GM23338 (cell line): ENCODE measurements around the gene DCD.

Experiments used
- EZH2 ChIP-seq: fragments of 200-600 bp; sonication (generic); IDR thresholded peaks from one replicate; pipeline ENCODE4 v1.8.0; 2017; ENCODE audit warnings: antibody characterized with exemption, mild to moderate bottlenecking, low read depth; ENCODE audit not compliant: unreplicated experiment
- REST ChIP-seq: IDR thresholded peaks from one replicate; pipeline ENCODE4 v1.6.1; 2018; ENCODE audit warnings: antibody characterized with exemption; ENCODE audit not compliant: unreplicated experiment
- TF ChIP-seq, protein P1 (sequence below), 2 experiments: fragments of 200-600 bp in 1 of 2; sonication (generic) in 1 of 2; conservative IDR thresholded peaks; 2 replicates each; pipeline versions ENCODE4 v1.5.1 to v1.6.1; 2016 to 2017; ENCODE audit warnings: antibody characterized with exemption in 2 of 2, low read depth in 2 of 2, mild to moderate bottlenecking in 2 of 2, moderate library complexity in 1 of 2

GRCh38 chr12:54666008-54666407, 17.8 kb upstream of the DCD start:
- TF ChIP-seq REST: no peak
- TF ChIP-seq, protein P1, sequence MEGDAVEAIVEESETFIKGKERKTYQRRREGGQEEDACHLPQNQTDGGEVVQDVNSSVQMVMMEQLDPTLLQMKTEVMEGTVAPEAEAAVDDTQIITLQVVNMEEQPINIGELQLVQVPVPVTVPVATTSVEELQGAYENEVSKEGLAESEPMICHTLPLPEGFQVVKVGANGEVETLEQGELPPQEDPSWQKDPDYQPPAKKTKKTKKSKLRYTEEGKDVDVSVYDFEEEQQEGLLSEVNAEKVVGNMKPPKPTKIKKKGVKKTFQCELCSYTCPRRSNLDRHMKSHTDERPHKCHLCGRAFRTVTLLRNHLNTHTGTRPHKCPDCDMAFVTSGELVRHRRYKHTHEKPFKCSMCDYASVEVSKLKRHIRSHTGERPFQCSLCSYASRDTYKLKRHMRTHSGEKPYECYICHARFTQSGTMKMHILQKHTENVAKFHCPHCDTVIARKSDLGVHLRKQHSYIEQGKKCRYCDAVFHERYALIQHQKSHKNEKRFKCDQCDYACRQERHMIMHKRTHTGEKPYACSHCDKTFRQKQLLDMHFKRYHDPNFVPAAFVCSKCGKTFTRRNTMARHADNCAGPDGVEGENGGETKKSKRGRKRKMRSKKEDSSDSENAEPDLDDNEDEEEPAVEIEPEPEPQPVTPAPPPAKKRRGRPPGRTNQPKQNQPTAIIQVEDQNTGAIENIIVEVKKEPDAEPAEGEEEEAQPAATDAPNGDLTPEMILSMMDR (conservative IDR thresholded peaks at IDR 0.05; ENCODE audit: low read depth in 2 of 2): no peak
- TF ChIP-seq EZH2: no peak
